GM23338 (cell line): ENCODE results near the gene PAX6. TPM values are rescaled to one million over a fixed set of nuclear protein-coding genes. Genes with fewer than 3 reads are reported as not detected.

Source experiments
- ATAC-seq: fragments of 200-7000 bp; cut with Tn5 transposase; 3 replicates; pipeline ENCODE4 v1.9.1; 2020
- DNase-seq: peaks from one replicate; pipeline ENCODE4 v3.0.0-alpha.2; 2015; ENCODE audit warnings: low spot score
- H2AFZ ChIP-seq: fragments of 200-600 bp; sonication (generic); 2 replicates; pipeline ENCODE4 v1.8.0; 2016; ENCODE audit warnings: antibody characterized with exemption, mild to moderate bottlenecking, moderate library complexity
- H3F3A ChIP-seq: fragments of 200-600 bp; sonication (generic); replicated peaks from 2 replicates; pipeline ENCODE4 v1.8.0; 2017; ENCODE audit warnings: antibody characterized with exemption, mixed run types, low read depth
- H3K27ac ChIP-seq: fragments of 200-600 bp; sonication (generic); 2 replicates; pipeline ENCODE4 v1.6.1; 2016; ENCODE audit warnings: low read depth
- H3K27me3 ChIP-seq: fragments of 200-600 bp; sonication (generic); 2 replicates; pipeline ENCODE4 v1.8.0; 2016; ENCODE audit warnings: mild to moderate bottlenecking, mixed run types, moderate library complexity; ENCODE audit not compliant: insufficient read depth
- H3K36me3 ChIP-seq: fragments of 200-600 bp; sonication (generic); 2 replicates; pipeline ENCODE4 v1.8.0; 2016; ENCODE audit warnings: mild to moderate bottlenecking; ENCODE audit not compliant: insufficient read depth
- H3K4me1 ChIP-seq: fragments of 200-600 bp; sonication (generic); 2 replicates; pipeline ENCODE4 v1.8.0; 2016; ENCODE audit warnings: mild to moderate bottlenecking, moderate library complexity; ENCODE audit not compliant: insufficient read depth
- H3K4me2 ChIP-seq: fragments of 200-600 bp; sonication (generic); 2 replicates; pipeline ENCODE4 v1.7.1; 2017; ENCODE audit warnings: mixed run types
- H3K4me3 ChIP-seq: fragments of 200-600 bp; sonication (generic); 2 replicates; pipeline ENCODE4 v1.6.1; 2016; ENCODE audit warnings: mixed run types
- H3K79me2 ChIP-seq: fragments of 200-600 bp; sonication (generic); replicated peaks from 2 replicates; pipeline ENCODE4 v1.8.0; 2017; ENCODE audit warnings: mild to moderate bottlenecking; ENCODE audit not compliant: insufficient read depth
- H3K9me2 ChIP-seq: fragments of 200-600 bp; sonication (generic); 2 replicates; pipeline ENCODE4 v1.8.0; 2017; ENCODE audit not compliant: insufficient read depth
- H4K20me1 ChIP-seq: fragments of 200-600 bp; sonication (generic); replicated peaks from 2 replicates; pipeline ENCODE4 v1.8.0; 2017; ENCODE audit warnings: mild to moderate bottlenecking; ENCODE audit not compliant: insufficient read depth
- H3K27ac Mint-ChIP-seq: 2 replicates; pipeline ENCODE4 v1.8.0; 2020; ENCODE audit warnings: inconsistent platforms, mild to moderate bottlenecking, moderate library complexity, mixed read lengths
- H3K27me3 Mint-ChIP-seq: 3 replicates; pipeline ENCODE4 v1.8.0; 2022; ENCODE audit warnings: low read depth, mild to moderate bottlenecking, moderate library complexity, mixed read lengths, inconsistent platforms; ENCODE audit not compliant: insufficient read depth, poor library complexity
- H3K36me3 Mint-ChIP-seq: 3 replicates; pipeline ENCODE4 v1.8.0; 2021; ENCODE audit warnings: low read depth, mild to moderate bottlenecking, inconsistent platforms, moderate library complexity, mixed read lengths
- H3K4me1 Mint-ChIP-seq: 3 replicates; pipeline ENCODE4 v1.8.0; 2020; ENCODE audit warnings: mild to moderate bottlenecking, inconsistent platforms, mixed read lengths
- H3K4me3 Mint-ChIP-seq: 3 replicates; pipeline ENCODE4 v1.8.0; 2021; ENCODE audit warnings: moderate library complexity, mild to moderate bottlenecking, inconsistent platforms, mixed read lengths
- H3K9me3 Mint-ChIP-seq: 3 replicates; pipeline ENCODE4 v1.8.0; 2020; ENCODE audit warnings: moderate library complexity, mild to moderate bottlenecking, inconsistent platforms, mixed read lengths
- ETS1 ChIP-seq: IDR thresholded peaks from 2 replicates; pipeline ENCODE4 v1.6.1; 2016; ENCODE audit warnings: antibody characterized with exemption
- EZH2 ChIP-seq: fragments of 200-600 bp; sonication (generic); IDR thresholded peaks from one replicate; pipeline ENCODE4 v1.8.0; 2017; ENCODE audit warnings: antibody characterized with exemption, mild to moderate bottlenecking, low read depth; ENCODE audit not compliant: unreplicated experiment
- EZH2phosphoT487 ChIP-seq: fragments of 200-600 bp; sonication (generic); IDR thresholded peaks from one replicate; pipeline ENCODE4 v1.8.1; 2018; ENCODE audit warnings: antibody characterized with exemption; ENCODE audit not compliant: unreplicated experiment
- JUNB ChIP-seq: IDR thresholded peaks from one replicate; pipeline ENCODE4 v1.6.1; 2016; ENCODE audit warnings: antibody characterized with exemption; ENCODE audit not compliant: unreplicated experiment
- POLR2AphosphoS5 ChIP-seq: IDR thresholded peaks from 2 replicates; pipeline ENCODE4 v1.6.1; 2016; ENCODE audit warnings: antibody characterized with exemption, low read depth
- REST ChIP-seq: IDR thresholded peaks from one replicate; pipeline ENCODE4 v1.6.1; 2018; ENCODE audit warnings: antibody characterized with exemption; ENCODE audit not compliant: unreplicated experiment
- STAT1 ChIP-seq: IDR thresholded peaks from one replicate; pipeline ENCODE4 v1.6.1; 2016; ENCODE audit warnings: antibody characterized with exemption; ENCODE audit not compliant: unreplicated experiment
- ZNF462 ChIP-seq: fragments of 250-450 bp; sonication (Bioruptor Pico); IDR thresholded peaks from 2 replicates; pipeline ENCODE4 v1.5.0; 2020; ENCODE audit warnings: mild to moderate bottlenecking, moderate library complexity
- polyA plus RNA-seq: library from polyadenylated mRNA; unstranded; fragments of >200 nt; fragmentation: Nextera tagmentation; extraction: Ambion mirVana; gene quantifications from 2 replicates; pipeline ENCODE4 v1.2.1, GENCODE V29; 2016
- total RNA-seq: library from RNA; depleted of rRNA; stranded (reverse); fragments of >200 nt; shearing (Covaris generic); gene quantifications from 2 replicates; pipeline ENCODE4 v1.2.3, GENCODE V29; 2014

The PAX6 gene
- total and polyA plus RNA-seq, 2 experiments from 2014 or later, result 0.17 to 0.45 TPM

- no peak for TF ChIP-seq ETS1
- TF ChIP-seq POLR2AphosphoS5, result no peak
Measured at GRCh38 chr11:31806928-31807798, 4.0 kb downstream of the PAX6 start (continued).

GRCh38 chr11:31806186-31806927 is 4.8 kb downstream of the PAX6 start:
- H3K4me1 Mint-ChIP-seq, result peaks cover 65% of the 10 kb centered on the region
- peaks cover 72% of the 10 kb centered on the region for H3K4me1 ChIP-seq

More at GRCh38 chr11:31806186-31806927, 4.8 kb downstream of the PAX6 start:
- no peaks in the 10 kb centered on the region for H3K79me2 ChIP-seq
- peaks cover 100% of the 10 kb centered on the region for H3K27me3 ChIP-seq
- H3K9me2 ChIP-seq, result no peaks in the 10 kb centered on the region
- no peaks in the 10 kb centered on the region for H3K36me3 ChIP-seq
- Mint-ChIP-seq H3K27ac (no peak overlapping the region), H3K27me3 (peaks cover 98% of the 10 kb centered on the region), H3K36me3 (peaks cover 4% of the 10 kb centered on the region; the same call in 1 of the 3 replicates), H3K9me3 (peaks cover 12% of the 10 kb centered on the region; the same call in 2 of the 3 replicates), H3K4me3 (peak overlapping the region; percentile 32)
- TF ChIP-seq JUNB, result no peak
- TF ChIP-seq EZH2, result peak; percentile 79
- TF ChIP-seq REST, result no peak
- peak; percentile 77 for TF ChIP-seq EZH2phosphoT487
- no peak for TF ChIP-seq ZNF462 (CRISPR knock-in tag)
- no peak for TF ChIP-seq STAT1
- no peak overlapping the region for H3K27ac ChIP-seq
- peak overlapping the region; percentile 58 for H3K4me3 ChIP-seq
- peak overlapping the region; percentile 84 for H2AFZ ChIP-seq
- DNase-seq (peak; percentile 51), ATAC-seq (peak; percentile 9)
- H3K4me2 ChIP-seq, result peak overlapping the region; percentile 74
- H3F3A ChIP-seq, result peaks cover 53% of the 10 kb centered on the region
- peaks cover 23% of the 10 kb centered on the region for H4K20me1 ChIP-seq
